Gastrocnemius medialis (tissue), 4 donors: ENCODE results near the gene DDX10. TPM values are rescaled to one million over a fixed set of nuclear protein-coding genes. Genes with fewer than 3 reads are reported as not detected.

Source experiments
- ATAC-seq, 2 donors: fragments of 150-250 bp; one replicate each; pipeline ENCODE4 v1.9.1; 2016
- DNase-seq, 2 donors: peaks; one replicate each; pipeline ENCODE4 v3.0.0-alpha.2; 2019
- H3K27ac ChIP-seq, 4 donors: fragments of 200-600 bp; sonication (generic); 1 replicate in 1 of 4; 2 replicates in 3 of 4; pipeline ENCODE4 v1.5.1; 2016 to 2018; ENCODE audit warnings: mild to moderate bottlenecking in 2 of 4, moderate library complexity in 1 of 4
- H3K27me3 ChIP-seq, 3 donors: fragments of 200-600 bp; sonication (generic) in 2 of 3; 1 replicate in 1 of 3; 2 replicates in 2 of 3; pipeline versions ENCODE4 v1.5.1 to v1.6.0; 2016 to 2019; ENCODE audit warnings: mild to moderate bottlenecking in 1 of 3, moderate library complexity in 1 of 3
- H3K36me3 ChIP-seq, 2 donors: fragments of 200-600 bp; sonication (generic) in 1 of 2; one replicate each; pipeline ENCODE4 v1.5.1; 2017 to 2018
- H3K4me1 ChIP-seq, 2 donors: fragments of 200-600 bp; sonication (generic) in 1 of 2; one replicate each; pipeline ENCODE4 v1.5.1; 2016 to 2017; ENCODE audit warnings: mild to moderate bottlenecking in 2 of 2
- H3K4me3 ChIP-seq, 4 donors: fragments of 200-600 bp; sonication (generic) in 3 of 4; 1 replicate in 1 of 4; 2 replicates in 3 of 4; pipeline ENCODE4 v1.5.1; 2016 to 2019; ENCODE audit warnings: mild to moderate bottlenecking in 2 of 4
- H3K9me3 ChIP-seq, 3 donors: fragments of 200-600 bp; sonication (generic) in 2 of 3; 1 replicate in 1 of 3; 2 replicates in 2 of 3; pipeline ENCODE4 v1.5.1; 2016 to 2019
- POLR2A ChIP-seq, 2 donors: fragments of 450-650 bp; IDR thresholded peaks; one replicate each; pipeline ENCODE4 v1.6.1; 2017; ENCODE audit warnings: antibody characterized with exemption in 2 of 2, mild to moderate bottlenecking in 2 of 2, moderate library complexity in 2 of 2
- in situ Hi-C, 4 donors: fragments of 200-750 bp; cut with MboI; loops; one replicate each; pipeline versions ENCODE4 v1.15.0 to v1.8.0; 2017; ENCODE audit warnings: low sequenced_read_pairs in 4 of 4
- intact Hi-C: fragments of 100-400 bp; cut with DNase I; formaldehyde crosslinking; loops from one replicate; pipeline ENCODE4 v1.15.1; 2023; ENCODE audit warnings: low total_unique reads
- total RNA-seq, 4 donors: library from RNA; depleted of rRNA; stranded (reverse); fragments of >200 nt; gene quantifications; one replicate each; pipeline versions ENCODE4 v1.1.0 to v1.2.3, GENCODE V29; 2016
- TF ChIP-seq, protein P1 (sequence below), 5 experiments: fragments of 450-650 bp in 3 of 5; fragments of 200-600 bp in 2 of 5; sonication (generic) in 2 of 5; IDR thresholded peaks in 4 of 5; conservative IDR thresholded peaks in 1 of 5; 1 replicate in 4 of 5; 2 replicates in 1 of 5; pipeline ENCODE4 v1.5.1; 2016 to 2019; ENCODE audit warnings: antibody characterized with exemption in 5 of 5, mild to moderate bottlenecking in 3 of 5, moderate library complexity in 3 of 5

Gene DDX10
- total RNA-seq, 4 donors from 2014 or later = 5.0 to 15.0 (median 10.5) TPM

- DNase-seq (no peak), ATAC-seq (no peak)
- Histone ChIP-seq H3K9me3 (no peaks in the 10 kb centered on the region), H3K27ac (no peak overlapping the region), H3K4me1 (peaks cover 18 to 28% of the 10 kb centered on the region in 2 donors), H3K36me3 (no peaks in the 10 kb centered on the region), H3K27me3 (no peaks in the 10 kb centered on the region), H3K4me3 (no peak overlapping the region)
- in situ Hi-C loops (no loop called here), intact Hi-C loops (no loop called here)
- TF ChIP-seq, protein P1, sequence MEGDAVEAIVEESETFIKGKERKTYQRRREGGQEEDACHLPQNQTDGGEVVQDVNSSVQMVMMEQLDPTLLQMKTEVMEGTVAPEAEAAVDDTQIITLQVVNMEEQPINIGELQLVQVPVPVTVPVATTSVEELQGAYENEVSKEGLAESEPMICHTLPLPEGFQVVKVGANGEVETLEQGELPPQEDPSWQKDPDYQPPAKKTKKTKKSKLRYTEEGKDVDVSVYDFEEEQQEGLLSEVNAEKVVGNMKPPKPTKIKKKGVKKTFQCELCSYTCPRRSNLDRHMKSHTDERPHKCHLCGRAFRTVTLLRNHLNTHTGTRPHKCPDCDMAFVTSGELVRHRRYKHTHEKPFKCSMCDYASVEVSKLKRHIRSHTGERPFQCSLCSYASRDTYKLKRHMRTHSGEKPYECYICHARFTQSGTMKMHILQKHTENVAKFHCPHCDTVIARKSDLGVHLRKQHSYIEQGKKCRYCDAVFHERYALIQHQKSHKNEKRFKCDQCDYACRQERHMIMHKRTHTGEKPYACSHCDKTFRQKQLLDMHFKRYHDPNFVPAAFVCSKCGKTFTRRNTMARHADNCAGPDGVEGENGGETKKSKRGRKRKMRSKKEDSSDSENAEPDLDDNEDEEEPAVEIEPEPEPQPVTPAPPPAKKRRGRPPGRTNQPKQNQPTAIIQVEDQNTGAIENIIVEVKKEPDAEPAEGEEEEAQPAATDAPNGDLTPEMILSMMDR (IDR thresholded peaks at IDR 0.05 in 4 of 5, conservative IDR thresholded peaks at IDR 0.05 in 1 of 5) = no peak
- TF ChIP-seq POLR2A (IDR thresholded peaks at IDR 0.05) = no peak
Measured at GRCh38 chr11:108891143-108891542, 226.3 kb downstream of the DDX10 start.

GRCh38 chr11:108891909-108892511 lies 227.1 kb downstream of the DDX10 start:
- intact Hi-C loops = no loop called here
- H3K36me3 ChIP-seq = no peaks in the 10 kb centered on the region
- no peaks in the 10 kb centered on the region for H3K27me3 ChIP-seq
- H3K9me3 ChIP-seq = no peaks in the 10 kb centered on the region
- in situ Hi-C loops = no loop called here
- TF ChIP-seq, protein P1 (IDR thresholded peaks at IDR 0.05 in 4 of 5, conservative IDR thresholded peaks at IDR 0.05 in 1 of 5) = no peak
- TF ChIP-seq POLR2A (IDR thresholded peaks at IDR 0.05) = no peak
- no peak overlapping the region for H3K27ac ChIP-seq
- peaks cover 18 to 28% of the 10 kb centered on the region in 2 donors for H3K4me1 ChIP-seq
- ATAC-seq = peak in 1 of 2 donors; percentile 39
- no peak for DNase-seq
- H3K4me3 ChIP-seq = no peak overlapping the region

DNA sequence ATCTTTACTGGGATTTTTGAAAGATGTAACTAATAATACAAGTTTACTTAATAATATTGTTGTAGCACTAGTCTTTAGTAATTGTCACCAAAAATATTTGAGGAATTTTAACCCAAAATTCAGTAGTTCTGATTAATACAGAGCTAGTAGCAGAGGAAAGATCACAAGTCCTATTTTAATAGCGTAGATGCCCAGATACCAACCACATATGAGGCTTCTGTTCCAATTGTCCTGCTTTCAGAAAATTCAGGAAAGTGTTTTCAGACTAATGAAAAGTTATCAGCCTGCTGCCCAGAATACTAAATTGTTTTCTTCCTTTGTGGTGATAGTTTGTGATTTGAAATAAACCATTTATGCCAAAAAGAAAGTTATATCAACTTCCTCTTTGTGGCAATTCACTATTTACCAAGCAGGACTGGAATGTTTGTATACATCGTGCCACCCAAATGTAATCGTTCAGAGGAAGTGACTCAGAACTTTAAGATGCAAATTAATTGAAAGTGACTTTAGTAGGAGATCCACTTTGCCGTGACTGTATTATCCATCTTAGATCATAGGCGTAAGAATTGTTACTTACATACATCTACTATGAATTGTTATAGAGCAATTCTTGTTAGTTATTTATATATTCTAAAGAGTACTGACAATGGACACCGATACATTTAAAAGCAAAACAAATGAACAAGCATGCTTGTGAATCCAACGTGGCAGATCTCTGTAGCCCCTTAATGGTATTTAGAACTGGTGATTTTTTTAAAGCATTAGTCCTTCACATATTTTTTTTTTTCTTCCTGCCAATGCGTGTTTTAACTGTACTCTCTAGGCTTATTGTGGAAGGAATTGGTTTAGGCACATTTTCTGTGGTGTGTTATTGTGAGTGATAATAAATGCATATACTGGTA lies 231.0 kb downstream of the DDX10 start:
- DNase-seq (no peak), ATAC-seq (no peak)
- no peak overlapping the region for H3K4me3 ChIP-seq
- in situ Hi-C loops (no loop called here), intact Hi-C loops (no loop called here)
- no peaks in the 10 kb centered on the region for H3K27me3 ChIP-seq
- no peaks in the 10 kb centered on the region for H3K9me3 ChIP-seq
- no peak for TF ChIP-seq POLR2A (IDR thresholded peaks at IDR 0.05)
- TF ChIP-seq, protein P1 (IDR thresholded peaks at IDR 0.05 in 4 of 5, conservative IDR thresholded peaks at IDR 0.05 in 1 of 5) = no peak
- H3K36me3 ChIP-seq = no peaks in the 10 kb centered on the region
- H3K27ac ChIP-seq = no peak overlapping the region
- H3K4me1 ChIP-seq = peaks cover 11 to 12% of the 10 kb centered on the region in 2 donors

DNA sequence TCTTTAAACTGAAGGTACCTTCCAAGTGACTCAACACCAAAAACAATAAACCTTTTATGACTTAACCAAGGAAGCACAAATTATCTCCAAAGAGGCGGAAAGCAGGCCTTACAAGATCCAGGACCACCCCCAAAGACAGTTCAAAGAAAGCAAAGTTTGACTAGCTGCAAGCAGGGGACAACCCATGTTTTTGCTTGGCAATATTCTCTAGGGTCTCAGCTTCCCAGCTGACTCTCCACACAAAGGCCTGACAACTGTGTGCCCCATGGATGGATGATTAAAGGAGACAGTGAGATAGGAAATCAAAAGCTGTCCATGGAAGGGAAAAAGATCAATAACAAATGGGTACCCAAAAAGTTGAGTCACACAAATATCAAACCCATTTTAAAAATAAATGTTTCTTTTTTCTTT lies 232.2 kb downstream of the DDX10 start:
- Histone ChIP-seq H3K27me3 (no peaks in the 10 kb centered on the region), H3K36me3 (no peaks in the 10 kb centered on the region), H3K9me3 (no peaks in the 10 kb centered on the region), H3K4me3 (no peak overlapping the region), H3K27ac (no peak overlapping the region), H3K4me1 (peaks cover 0 to 6% of the 10 kb centered on the region in 2 donors)
- DNase-seq = no peak
- ATAC-seq = no peak
- no peak for TF ChIP-seq POLR2A (IDR thresholded peaks at IDR 0.05)
- TF ChIP-seq, protein P1 (IDR thresholded peaks at IDR 0.05 in 4 of 5, conservative IDR thresholded peaks at IDR 0.05 in 1 of 5) = no peak
- in situ Hi-C loops (no loop called here), intact Hi-C loops (no loop called here)
